MG63 (cell line): Measurements from ENCODE around the gene ITGAX. TPM values are rescaled to one million over a fixed set of nuclear protein-coding genes. Genes with fewer than 3 reads are reported as not detected.
"Not testable (repeated sequence)": the region's sequence is repeated elsewhere in the genome, so short reads cannot be mapped to it uniquely, and the experiment has no call there.

Experiments
- DNase-seq: peaks from one replicate; pipeline ENCODE4 v3.0.0-alpha.2; 2020
- H3K27me3 ChIP-seq: fragments of 250-450 bp; sonication (Bioruptor Pico); 2 replicates; pipeline ENCODE4 v1.5.1; 2020; ENCODE audit warnings: mild to moderate bottlenecking, moderate library complexity
- H3K36me3 ChIP-seq: fragments of 250-450 bp; sonication (Bioruptor Pico); 2 replicates; pipeline ENCODE4 v1.5.1; 2020; ENCODE audit warnings: mild to moderate bottlenecking, moderate library complexity
- H3K4me3 ChIP-seq: fragments of 250-450 bp; sonication (Bioruptor Pico); 2 replicates; pipeline ENCODE4 v1.5.1; 2020; ENCODE audit warnings: mild to moderate bottlenecking, moderate library complexity
- H3K9me3 ChIP-seq: fragments of 250-450 bp; sonication (Bioruptor Pico); 2 replicates; pipeline ENCODE4 v1.5.1; 2020; ENCODE audit warnings: mild to moderate bottlenecking, moderate library complexity
- total RNA-seq: library from RNA; depleted of rRNA; stranded (reverse); fragments of >200 nt; shearing (Covaris generic); gene quantifications from 2 replicates; pipeline ENCODE4 v1.2.3, GENCODE V29; 2014; ENCODE audit warnings: low replicate concordance

ITGAX gene
- total RNA-seq, 1 experiment from 2014 or later: 0.46 TPM

- no peak for DNase-seq
- Histone ChIP-seq H3K27me3 (no peaks in the 10 kb centered on the region; the same call in 1 of the 2 replicates), H3K4me3 (no peak overlapping the region), H3K36me3 (no peaks in the 10 kb centered on the region), H3K9me3 (no peaks in the 10 kb centered on the region)
Measured at GRCh38 chr16:31412750-31413149, 57.8 kb downstream of the ITGAX start.

- H3K9me3 ChIP-seq: no peaks in the 10 kb centered on the region
- DNase-seq: no peak
- no peaks in the 10 kb centered on the region for H3K36me3 ChIP-seq
- no peaks in the 10 kb centered on the region; the same call in 1 of the 2 replicates for H3K27me3 ChIP-seq
- H3K4me3 ChIP-seq: no peak overlapping the region
Measured at GRCh38 chr16:31413381-31413780, 58.4 kb downstream of the ITGAX start.

DNA sequence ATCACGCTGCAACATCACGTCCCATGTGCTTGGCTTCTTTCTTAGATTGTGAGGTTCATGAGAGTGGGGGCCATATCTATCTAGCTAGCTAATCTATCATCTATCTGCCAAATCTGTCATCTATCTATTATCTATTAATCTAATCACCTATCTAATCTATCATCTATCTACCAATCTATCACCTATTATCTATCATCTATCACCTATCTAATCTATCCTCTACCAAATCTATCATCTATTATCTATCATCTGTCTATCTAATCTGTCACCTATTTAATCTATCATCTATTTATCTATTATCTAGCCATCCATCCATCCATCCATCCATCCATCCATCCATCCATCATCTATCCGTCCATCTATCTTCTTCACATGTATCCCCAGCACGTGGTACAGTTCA is 59.0 kb downstream of the ITGAX start:
- DNase-seq: no peak

DNA sequence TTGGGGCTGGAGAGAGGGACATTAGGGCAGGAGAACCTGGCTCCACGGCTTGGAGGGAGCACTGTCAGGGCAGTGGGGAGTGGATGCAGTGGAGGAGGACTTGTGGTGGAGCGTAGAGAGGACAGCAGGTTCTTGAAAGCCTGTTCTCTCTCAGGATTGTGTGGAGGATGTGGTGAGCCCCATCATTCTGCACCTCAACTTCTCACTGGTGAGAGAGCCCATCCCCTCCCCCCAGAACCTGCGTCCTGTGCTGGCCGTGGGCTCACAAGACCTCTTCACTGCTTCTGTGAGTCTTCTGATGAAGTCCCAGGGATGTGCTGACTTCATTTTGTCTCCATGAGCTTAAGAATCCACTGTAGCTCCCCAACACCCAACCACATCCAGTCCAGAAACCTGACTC is 59.7 kb downstream of the ITGAX start:
- no peaks in the 10 kb centered on the region for H3K36me3 ChIP-seq
- H3K9me3 ChIP-seq: no peaks in the 10 kb centered on the region
- H3K27me3 ChIP-seq: no peaks in the 10 kb centered on the region; the same call in 1 of the 2 replicates
- no peak overlapping the region for H3K4me3 ChIP-seq
- no peak for DNase-seq

More for the DNA sequence above, 59.0 kb downstream of the ITGAX start:
- Histone ChIP-seq H3K27me3 (no peaks in the 10 kb centered on the region; the same call in 1 of the 2 replicates), H3K36me3 (no peaks in the 10 kb centered on the region), H3K9me3 (no peaks in the 10 kb centered on the region), H3K4me3 (no peak overlapping the region)

DNA sequence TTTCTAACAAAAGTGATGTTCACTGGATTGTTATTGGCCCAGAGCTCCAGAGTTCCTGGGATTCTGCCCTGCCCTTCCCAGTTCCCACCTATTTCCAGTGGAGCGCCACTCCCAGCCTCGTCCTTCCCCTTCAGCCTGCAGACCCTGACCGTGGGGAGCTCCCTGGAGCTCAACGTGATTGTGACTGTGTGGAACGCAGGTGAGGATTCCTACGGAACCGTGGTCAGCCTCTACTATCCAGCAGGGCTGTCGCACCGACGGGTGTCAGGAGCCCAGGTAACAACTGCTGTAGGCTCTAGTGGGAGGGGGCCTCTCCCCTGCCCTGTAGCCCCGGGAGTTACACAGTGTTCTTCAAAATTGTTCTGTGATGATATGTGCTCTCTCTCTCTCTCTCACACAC is 61.4 kb downstream of the ITGAX start:
- Histone ChIP-seq H3K4me3 (no peak overlapping the region), H3K27me3 (no peaks in the 10 kb centered on the region; the same call in 1 of the 2 replicates), H3K9me3 (no peaks in the 10 kb centered on the region), H3K36me3 (no peaks in the 10 kb centered on the region)
- DNase-seq: no peak

GRCh38 chr16:31417036-31417435 is 62.1 kb downstream of the ITGAX start:
- H3K9me3 ChIP-seq, DNase-seq, H3K4me3 ChIP-seq, H3K27me3 ChIP-seq, H3K36me3 ChIP-seq: not testable (repeated sequence)

DNA sequence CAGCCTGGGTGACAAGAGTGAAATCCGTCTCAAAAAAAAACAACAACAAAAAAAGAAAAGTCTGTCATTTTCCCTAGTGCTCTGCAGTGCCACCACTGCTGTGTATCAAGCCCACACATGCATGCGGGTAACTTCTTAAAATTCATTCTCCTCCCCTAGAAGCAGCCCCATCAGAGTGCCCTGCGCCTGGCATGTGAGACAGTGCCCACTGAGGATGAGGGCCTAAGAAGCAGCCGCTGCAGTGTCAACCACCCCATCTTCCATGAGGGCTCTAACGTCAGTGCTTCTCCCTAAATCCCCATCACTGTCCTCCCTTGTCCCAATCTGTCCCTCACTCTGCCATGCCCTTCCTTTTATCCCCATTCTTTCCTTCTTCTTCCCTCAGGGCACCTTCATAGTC is 62.9 kb downstream of the ITGAX start:
- Histone ChIP-seq H3K9me3 (no peaks in the 10 kb centered on the region), H3K36me3 (no peaks in the 10 kb centered on the region), H3K4me3 (no peak overlapping the region), H3K27me3 (peaks cover 2% of the 10 kb centered on the region; the same call in 1 of the 2 replicates)
- no peak for DNase-seq

- no peak for DNase-seq
- Histone ChIP-seq H3K9me3 (no peaks in the 10 kb centered on the region), H3K27me3 (peaks cover 2% of the 10 kb centered on the region; the same call in 1 of the 2 replicates), H3K36me3 (no peaks in the 10 kb centered on the region), H3K4me3 (no peak overlapping the region)
Measured at GRCh38 chr16:31420037-31420436, 65.1 kb downstream of the ITGAX start.

DNA sequence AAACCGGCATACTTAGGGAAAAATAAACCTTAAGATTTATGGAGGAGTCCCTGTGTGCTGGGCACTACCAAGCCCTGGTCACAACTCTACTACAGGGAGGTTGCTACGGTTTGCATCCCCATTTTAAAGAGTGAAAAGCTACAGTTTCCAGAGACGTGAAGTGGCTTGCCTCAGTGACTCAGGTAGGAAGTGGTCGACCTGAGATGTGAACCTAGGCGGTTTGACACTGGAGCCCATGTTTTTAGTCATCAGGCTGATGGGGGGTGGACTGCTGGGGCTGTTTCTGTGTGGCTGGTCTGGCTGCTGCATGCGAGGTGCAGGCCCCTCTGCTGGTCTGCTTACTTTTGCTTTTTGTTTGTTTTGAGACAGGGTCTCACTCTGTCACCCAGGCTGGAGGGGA is 66.6 kb downstream of the ITGAX start:
- Histone ChIP-seq H3K36me3 (no peaks in the 10 kb centered on the region), H3K9me3 (no peaks in the 10 kb centered on the region), H3K4me3 (no peak overlapping the region), H3K27me3 (peaks cover 2% of the 10 kb centered on the region; the same call in 1 of the 2 replicates)
- no peak for DNase-seq

DNA sequence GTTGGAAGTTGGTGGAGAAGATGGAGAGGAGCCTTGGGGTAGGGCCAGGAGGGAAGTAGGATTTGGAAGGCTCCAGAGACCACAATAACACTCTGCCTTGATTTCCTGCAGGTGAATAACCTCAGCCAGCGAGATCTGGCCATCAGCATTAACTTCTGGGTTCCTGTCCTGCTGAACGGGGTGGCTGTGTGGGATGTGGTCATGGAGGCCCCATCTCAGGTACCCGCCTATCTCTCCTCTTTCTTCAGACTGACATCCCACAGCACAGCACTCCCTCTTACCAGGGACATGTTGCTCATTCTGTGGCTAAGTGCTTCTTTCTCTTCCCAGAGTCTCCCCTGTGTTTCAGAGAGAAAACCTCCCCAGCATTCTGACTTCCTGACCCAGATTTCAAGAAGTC is 68.3 kb downstream of the ITGAX start:
- H3K27me3 ChIP-seq: peaks cover 2% of the 10 kb centered on the region; the same call in 1 of the 2 replicates
- no peak for DNase-seq
- H3K36me3 ChIP-seq: no peaks in the 10 kb centered on the region
- no peak overlapping the region for H3K4me3 ChIP-seq
- no peaks in the 10 kb centered on the region for H3K9me3 ChIP-seq

DNA sequence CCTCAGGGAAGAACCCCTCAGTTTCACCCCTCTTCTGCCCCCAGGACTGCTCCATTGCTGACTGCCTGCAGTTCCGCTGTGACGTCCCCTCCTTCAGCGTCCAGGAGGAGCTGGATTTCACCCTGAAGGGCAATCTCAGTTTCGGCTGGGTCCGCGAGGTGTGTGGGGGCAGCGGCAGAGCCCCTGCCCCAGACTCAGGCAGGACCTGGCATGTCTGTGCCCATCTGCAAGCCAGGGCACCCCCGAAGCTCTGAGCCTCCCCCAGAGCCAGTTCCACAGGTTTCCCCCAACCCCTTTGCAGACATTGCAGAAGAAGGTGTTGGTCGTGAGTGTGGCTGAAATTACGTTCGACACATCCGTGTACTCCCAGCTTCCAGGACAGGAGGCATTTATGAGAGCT is 68.8 kb downstream of the ITGAX start:
- peaks cover 2% of the 10 kb centered on the region; the same call in 1 of the 2 replicates for H3K27me3 ChIP-seq
- DNase-seq: no peak
- no peak overlapping the region for H3K4me3 ChIP-seq
- no peaks in the 10 kb centered on the region for H3K9me3 ChIP-seq
- no peaks in the 10 kb centered on the region for H3K36me3 ChIP-seq

DNA sequence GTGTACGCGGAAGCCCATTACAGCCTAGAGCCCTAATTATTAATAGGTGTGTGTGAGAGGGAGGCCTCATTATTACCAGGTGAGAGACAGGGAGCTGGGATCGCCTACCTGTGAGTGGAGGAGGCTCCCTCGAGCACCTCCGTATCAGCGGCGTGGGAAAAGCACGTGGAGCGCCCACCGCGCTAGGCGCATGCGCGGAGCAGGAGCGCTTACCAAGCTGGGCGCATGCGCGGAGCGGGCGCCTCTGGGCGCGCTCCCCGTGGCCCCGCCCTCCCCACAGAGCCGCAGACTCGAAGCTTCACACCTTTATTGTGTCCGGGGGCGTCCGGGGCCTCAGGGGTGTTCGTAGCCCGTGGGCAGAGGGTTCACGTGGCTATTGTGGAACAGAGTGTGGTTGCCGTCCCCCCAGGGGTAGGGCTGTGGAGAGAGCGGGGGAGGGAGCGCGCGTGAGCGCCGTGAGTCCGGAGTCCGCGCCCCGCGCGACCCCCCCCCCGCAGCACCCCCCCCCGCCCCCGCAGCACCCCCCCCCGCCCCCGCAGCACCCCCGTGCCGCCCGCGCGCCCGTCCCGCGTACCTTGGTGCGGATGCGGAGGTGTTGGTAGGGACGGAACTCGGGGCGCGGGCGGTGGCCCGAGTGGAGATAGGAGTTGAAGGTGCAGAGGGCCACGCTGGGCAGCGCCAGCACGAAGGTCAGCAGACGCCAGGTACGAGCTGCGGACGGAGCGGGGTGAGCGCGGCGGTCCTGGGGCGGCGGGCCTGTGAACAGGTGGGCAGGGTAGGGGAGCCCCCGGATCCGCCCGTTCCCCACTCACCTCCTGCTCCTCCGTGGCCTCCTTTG is 72.7 kb downstream of the ITGAX start:
- peak overlapping the region; percentile 30 for H3K4me3 ChIP-seq
- H3K36me3 ChIP-seq: no peaks in the 10 kb centered on the region
- H3K27me3 ChIP-seq: no peaks in the 10 kb centered on the region; the same call in 1 of the 2 replicates
- no peaks in the 10 kb centered on the region for H3K9me3 ChIP-seq
- peak; percentile 57 for DNase-seq

- H3K36me3 ChIP-seq: no peaks in the 10 kb centered on the region
- DNase-seq: no peak
- peak within 1 kb of the TSS; percentile 30 for H3K4me3 ChIP-seq
- no peaks in the 10 kb centered on the region for H3K9me3 ChIP-seq
- H3K27me3 ChIP-seq: no peaks in the 10 kb centered on the region; the same call in 1 of the 2 replicates
Measured at GRCh38 chr16:31428279-31428597, 73.3 kb downstream of the ITGAX start, which contains the start of gene COX6A2. Gene COX6A2 (minus strand): TSS chr16:31428360. CDS start chr16:31428325, 35 bp downstream.

GRCh38 chr16:31428638-31429247 is 73.8 kb downstream of the ITGAX start:
- H3K4me3 ChIP-seq: no peak overlapping the region
- no peak for DNase-seq
- H3K27me3 ChIP-seq: no peaks in the 10 kb centered on the region
- no peaks in the 10 kb centered on the region for H3K9me3 ChIP-seq
- no peaks in the 10 kb centered on the region for H3K36me3 ChIP-seq

GRCh38 chr16:31429314-31429713 is 74.3 kb downstream of the ITGAX start:
- Histone ChIP-seq H3K4me3 (no peak overlapping the region), H3K9me3 (no peaks in the 10 kb centered on the region)
- DNase-seq: no peak

GRCh38 chr16:31429796-31430195 is 74.8 kb downstream of the ITGAX start:
- H3K4me3 ChIP-seq: no peak overlapping the region
- no peaks in the 10 kb centered on the region for H3K27me3 ChIP-seq
- no peaks in the 10 kb centered on the region for H3K36me3 ChIP-seq
- no peak for DNase-seq
- no peaks in the 10 kb centered on the region for H3K9me3 ChIP-seq

More at GRCh38 chr16:31429314-31429713, 74.3 kb downstream of the ITGAX start:
- Histone ChIP-seq H3K36me3 (no peaks in the 10 kb centered on the region), H3K27me3 (no peaks in the 10 kb centered on the region)

DNA sequence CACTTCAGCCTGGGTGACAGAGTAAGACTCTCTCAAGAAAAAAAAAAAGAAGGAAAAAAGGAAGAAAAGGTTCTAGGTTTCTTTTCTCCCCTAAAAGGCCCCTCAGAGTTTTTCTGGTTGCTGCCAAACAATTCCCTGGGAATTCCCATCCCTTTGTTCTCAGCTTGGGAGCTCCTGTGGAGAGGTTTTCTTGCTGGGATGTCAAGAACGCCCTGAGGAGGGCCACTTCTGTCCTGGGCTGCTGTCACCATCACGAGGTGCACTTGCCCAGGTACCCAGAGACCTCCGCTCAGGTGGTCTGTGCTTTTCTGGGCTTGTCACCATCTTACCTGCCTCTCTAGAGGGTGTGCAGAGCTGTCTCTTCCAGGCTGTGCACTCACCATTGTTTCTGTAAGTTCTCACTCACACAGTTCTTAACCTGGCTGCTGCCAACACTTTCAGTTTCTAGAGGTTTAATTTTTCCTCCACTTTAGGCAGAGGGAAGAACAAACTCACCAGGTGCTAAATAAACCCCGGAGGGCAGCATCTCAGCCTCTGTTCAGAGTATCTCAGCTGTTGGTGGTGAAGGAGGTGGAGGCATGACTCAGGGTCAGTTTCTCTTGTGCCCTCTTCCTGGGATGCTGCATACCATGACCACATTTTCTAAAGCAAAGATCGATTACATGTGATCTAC is 75.5 kb downstream of the ITGAX start:
- H3K36me3 ChIP-seq: no peaks in the 10 kb centered on the region
- no peak for DNase-seq
- H3K4me3 ChIP-seq: no peak overlapping the region
- H3K9me3 ChIP-seq: no peaks in the 10 kb centered on the region
- no peaks in the 10 kb centered on the region for H3K27me3 ChIP-seq
